GM12801 (cell line): ENCODE data around the gene CLCN2.

Experiments used
- TF ChIP-seq, protein P1 (sequence below): IDR thresholded peaks from one replicate; pipeline ENCODE4 v1.5.1; 2011; ENCODE audit warnings: control low read depth; ENCODE audit not compliant: insufficient read length; ENCODE audit errors: extremely low read depth

CLCN2 gene

GRCh38 chr3:184333700-184334099 is 27.7 kb downstream of the CLCN2 start:
- TF ChIP-seq, protein P1, sequence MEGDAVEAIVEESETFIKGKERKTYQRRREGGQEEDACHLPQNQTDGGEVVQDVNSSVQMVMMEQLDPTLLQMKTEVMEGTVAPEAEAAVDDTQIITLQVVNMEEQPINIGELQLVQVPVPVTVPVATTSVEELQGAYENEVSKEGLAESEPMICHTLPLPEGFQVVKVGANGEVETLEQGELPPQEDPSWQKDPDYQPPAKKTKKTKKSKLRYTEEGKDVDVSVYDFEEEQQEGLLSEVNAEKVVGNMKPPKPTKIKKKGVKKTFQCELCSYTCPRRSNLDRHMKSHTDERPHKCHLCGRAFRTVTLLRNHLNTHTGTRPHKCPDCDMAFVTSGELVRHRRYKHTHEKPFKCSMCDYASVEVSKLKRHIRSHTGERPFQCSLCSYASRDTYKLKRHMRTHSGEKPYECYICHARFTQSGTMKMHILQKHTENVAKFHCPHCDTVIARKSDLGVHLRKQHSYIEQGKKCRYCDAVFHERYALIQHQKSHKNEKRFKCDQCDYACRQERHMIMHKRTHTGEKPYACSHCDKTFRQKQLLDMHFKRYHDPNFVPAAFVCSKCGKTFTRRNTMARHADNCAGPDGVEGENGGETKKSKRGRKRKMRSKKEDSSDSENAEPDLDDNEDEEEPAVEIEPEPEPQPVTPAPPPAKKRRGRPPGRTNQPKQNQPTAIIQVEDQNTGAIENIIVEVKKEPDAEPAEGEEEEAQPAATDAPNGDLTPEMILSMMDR = no peak

DNA sequence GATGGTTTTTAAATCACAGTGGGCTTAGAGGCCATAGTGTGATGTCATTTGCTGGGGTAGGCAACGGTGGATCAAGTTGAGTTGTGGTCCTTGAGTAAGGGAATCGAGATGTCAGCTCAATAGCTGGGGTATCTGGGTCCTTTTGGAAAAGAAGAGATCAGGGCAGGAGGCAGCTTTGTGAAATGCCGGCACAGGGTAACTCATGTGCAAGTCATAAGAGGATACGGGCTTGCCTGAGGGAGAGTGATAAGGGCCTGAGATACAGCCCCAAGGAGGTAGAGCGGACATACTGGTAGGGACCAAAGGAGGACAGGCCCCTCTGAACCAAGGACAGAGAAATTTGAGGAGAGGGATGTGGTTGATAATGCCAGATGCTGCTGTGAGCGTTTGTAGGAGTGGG is 28.2 kb downstream of the CLCN2 start:
- TF ChIP-seq, protein P1 = no peak

GRCh38 chr3:184332370-184333090 is 28.9 kb downstream of the CLCN2 start:
- TF ChIP-seq, protein P1 = no peak

DNA sequence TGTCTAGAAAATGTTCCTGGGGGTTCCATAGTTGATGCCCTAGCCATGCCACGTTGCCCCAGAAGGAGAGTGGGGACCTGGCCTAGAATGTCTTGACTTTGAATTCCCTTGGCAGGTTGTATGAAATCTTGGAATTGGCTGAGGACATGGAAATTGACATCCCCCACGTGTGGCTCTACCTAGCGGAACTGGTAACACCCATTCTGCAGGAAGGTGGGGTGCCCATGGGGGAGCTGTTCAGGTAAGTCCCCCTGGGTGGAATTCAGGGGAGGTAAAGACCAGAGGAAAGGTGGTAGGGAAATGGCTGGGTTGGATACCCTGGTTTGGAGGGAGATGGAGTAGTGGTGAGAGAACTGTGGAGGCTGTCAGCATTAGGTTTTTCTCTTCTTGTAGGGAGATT is 32.9 kb downstream of the CLCN2 start:
- TF ChIP-seq, protein P1 = no peak

DNA sequence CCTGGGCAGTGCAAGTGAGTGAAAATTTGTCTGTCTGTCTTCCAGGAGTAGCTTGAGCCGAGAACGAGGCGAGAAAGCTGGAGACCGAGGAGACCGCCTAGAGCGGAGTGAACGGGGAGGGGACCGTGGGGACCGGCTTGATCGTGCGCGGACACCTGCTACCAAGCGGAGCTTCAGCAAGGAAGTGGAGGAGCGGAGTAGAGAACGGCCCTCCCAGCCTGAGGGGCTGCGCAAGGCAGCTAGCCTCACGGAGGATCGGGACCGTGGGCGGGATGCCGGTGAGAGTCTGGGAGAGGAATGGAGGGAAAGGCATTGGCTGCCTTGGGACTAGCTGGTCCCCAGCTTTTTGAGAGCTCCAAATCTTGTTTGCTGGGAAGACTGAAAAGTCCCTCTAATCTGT is 34.2 kb downstream of the CLCN2 start:
- TF ChIP-seq, protein P1 = no peak

GRCh38 chr3:184325715-184326369 is 35.6 kb downstream of the CLCN2 start:
- TF ChIP-seq, protein P1 = no peak

DNA sequence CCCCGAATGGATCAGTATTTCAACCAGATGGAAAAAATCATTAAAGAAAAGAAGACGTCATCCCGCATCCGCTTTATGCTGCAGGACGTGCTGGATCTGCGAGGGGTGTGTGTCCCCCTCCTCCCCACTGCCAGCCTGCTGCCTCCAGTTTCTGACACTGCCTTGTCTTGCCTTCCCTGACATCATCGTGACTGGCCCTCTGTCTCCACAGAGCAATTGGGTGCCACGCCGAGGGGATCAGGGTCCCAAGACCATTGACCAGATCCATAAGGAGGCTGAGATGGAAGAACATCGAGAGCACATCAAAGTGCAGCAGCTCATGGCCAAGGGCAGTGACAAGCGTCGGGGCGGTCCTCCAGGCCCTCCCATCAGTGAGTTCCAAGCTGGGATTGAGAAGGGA is 36.1 kb downstream of the CLCN2 start:
- TF ChIP-seq, protein P1 = no peak
